Testis (tissue), 3 donors: ENCODE measurements around the gene PLAAT3. TPM values are rescaled to one million over a fixed set of nuclear protein-coding genes. Genes with fewer than 3 reads are reported as not detected.
"Not testable (repeated sequence)": the region's sequence is repeated elsewhere in the genome, so short reads cannot be mapped to it uniquely, and the experiment has no call there.

ENCODE experiments used
- DNase-seq: peaks from one replicate; pipeline ENCODE4 v3.0.0-alpha.2; 2019
- H3K27ac ChIP-seq, 2 donors: fragments of 200-600 bp; sonication (generic); one replicate each; pipeline ENCODE4 v1.5.1; 2019
- H3K27me3 ChIP-seq: fragments of 200-600 bp; sonication (generic); one replicate; pipeline ENCODE4 v1.5.1; 2019
- H3K36me3 ChIP-seq: fragments of 200-600 bp; sonication (generic); one replicate; pipeline ENCODE4 v1.5.1; 2017; ENCODE audit warnings: low read depth; ENCODE audit errors: missing control alignments
- H3K4me1 ChIP-seq: fragments of 200-600 bp; sonication (generic); one replicate; pipeline ENCODE4 v1.5.1; 2019
- H3K4me3 ChIP-seq, 2 donors: fragments of 200-600 bp; sonication (generic); one replicate each; pipeline ENCODE4 v1.5.1; 2017 to 2019
- H3K9me3 ChIP-seq: fragments of 200-600 bp; sonication (generic); one replicate; pipeline ENCODE4 v1.5.1; 2017
- CTCF ChIP-seq, 3 experiments: fragments of 450-650 bp in 2 of 3; fragments of 200-600 bp in 1 of 3; sonication (generic) in 1 of 3; IDR thresholded peaks; one replicate each; pipeline ENCODE4 v1.5.1; 2016 to 2019; ENCODE audit warnings: antibody characterized with exemption in 3 of 3, mild to moderate bottlenecking in 2 of 3, moderate library complexity in 1 of 3
- POLR2A ChIP-seq: fragments of 450-650 bp; IDR thresholded peaks from one replicate; pipeline ENCODE4 v1.6.1; 2017; ENCODE audit warnings: antibody characterized with exemption, mild to moderate bottlenecking, moderate library complexity
- WGBS, 2 donors: methylation state at CpG; one replicate each; pipeline ENCODE4 v1.1.5; 2018; 5-methylcytosine and 5-hydroxymethylcytosine counted together
- intact Hi-C: fragments of 100-400 bp; cut with DNase I; formaldehyde crosslinking; loops from one replicate; pipeline ENCODE4 v1.15.1; 2023; ENCODE audit warnings: low total_unique reads
- polyA plus RNA-seq: library from polyadenylated mRNA; stranded (reverse); fragments of 350-450 nt; fragmentation: Illumina TruSeq; extraction: RNeasy Lipid Tissue Mini Kit (QIAGEN cat#74804); gene quantifications from one replicate; pipeline ENCODE4 v1.2.3, GENCODE V29; 2014; ENCODE audit warnings: low read depth, low replicate concordance; ENCODE audit not compliant: insufficient read depth
- total RNA-seq, 2 donors: library from RNA; depleted of rRNA; stranded (reverse); fragments of >200 nt; gene quantifications; one replicate each; pipeline ENCODE4 v1.2.3, GENCODE V29; 2016

Gene PLAAT3
- total and polyA plus RNA-seq, 3 donors from 2014 or later = 136 to 301 (median 147) TPM

GRCh38 chr11:63534895-63535461 is 79.3 kb downstream of the PLAAT3 start:
- Histone ChIP-seq H3K4me1 (peaks cover 22% of the 10 kb centered on the region), H3K4me3 (no peak overlapping the region), H3K27me3 (no peaks in the 10 kb centered on the region), H3K27ac (no peak overlapping the region), H3K36me3 (no peaks in the 10 kb centered on the region), H3K9me3 (no peaks in the 10 kb centered on the region)
- 92 to 93% methylated on average over 5 of the region's 5 CpGs for WGBS, 2 donors
- DNase-seq = no peak
- TF ChIP-seq POLR2A = no peak
- TF ChIP-seq CTCF (IDR thresholded peaks at IDR 0.05) = no peak
- intact Hi-C loops = no loop called here

GRCh38 chr11:63534076-63534475 is 80.2 kb downstream of the PLAAT3 start:
- DNase-seq = no peak
- Histone ChIP-seq H3K27me3 (no peaks in the 10 kb centered on the region), H3K27ac (no peak overlapping the region), H3K4me3 (no peak overlapping the region), H3K9me3 (no peaks in the 10 kb centered on the region), H3K36me3 (no peaks in the 10 kb centered on the region), H3K4me1 (peaks cover 22% of the 10 kb centered on the region)
- TF ChIP-seq POLR2A (no peak), CTCF (IDR thresholded peaks at IDR 0.05) (no peak)
- WGBS, 2 donors = 85 to 92% methylated on average over 3 of the region's 3 CpGs
- intact Hi-C loops = no loop called here

GRCh38 chr11:63532799-63533475 is 81.3 kb downstream of the PLAAT3 start:
- DNase-seq = no peak
- intact Hi-C loops = no loop called here
- no peaks in the 10 kb centered on the region for H3K9me3 ChIP-seq
- no peak overlapping the region for H3K27ac ChIP-seq
- H3K36me3 ChIP-seq = no peaks in the 10 kb centered on the region
- TF ChIP-seq CTCF (IDR thresholded peaks at IDR 0.05) = no peak
- no peak for TF ChIP-seq POLR2A
- no peak overlapping the region for H3K4me3 ChIP-seq
- H3K4me1 ChIP-seq = peaks cover 16% of the 10 kb centered on the region
- H3K27me3 ChIP-seq = no peaks in the 10 kb centered on the region
- 84 to 96% methylated on average over 3 to 4 of the region's 4 CpGs for WGBS, 2 donors

GRCh38 chr11:63532117-63532516 is 82.1 kb downstream of the PLAAT3 start:
- no peaks in the 10 kb centered on the region for H3K27me3 ChIP-seq
- no peak overlapping the region for H3K27ac ChIP-seq
- H3K4me1 ChIP-seq = peaks cover 8% of the 10 kb centered on the region
- H3K4me3 ChIP-seq = no peak overlapping the region
- intact Hi-C loops = no loop called here
- H3K36me3 ChIP-seq = no peaks in the 10 kb centered on the region
- DNase-seq = no peak
- no peaks in the 10 kb centered on the region for H3K9me3 ChIP-seq
- WGBS, 2 donors = 85 to 91% methylated on average over 2 of the region's 2 CpGs
- TF ChIP-seq CTCF (IDR thresholded peaks at IDR 0.05) (no peak), POLR2A (no peak)

- H3K4me3 ChIP-seq, H3K9me3 ChIP-seq, H3K27ac ChIP-seq, H3K36me3 ChIP-seq, H3K27me3 ChIP-seq, H3K4me1 ChIP-seq, DNase-seq, intact Hi-C loops: not testable (repeated sequence)
- WGBS, 2 donors = 75 to 80% methylated on average over 4 to 5 of the region's 6 CpGs
Measured at GRCh38 chr11:63531074-63531792, 83.0 kb downstream of the PLAAT3 start.
